GM19438 (cell line): ENCODE measurements around the gene GRK4.
"Not testable (repeated sequence)": the region's sequence is repeated elsewhere in the genome, so short reads cannot be mapped to it uniquely, and the experiment has no call there.

Experiments used
- ATAC-seq: cut with Tn5 transposase; IDR thresholded peaks from one replicate; pipeline ENCODE4 v1.9.1; 2021; ENCODE audit warnings: low read depth; ENCODE audit not compliant: unreplicated experiment

Gene GRK4

DNA sequence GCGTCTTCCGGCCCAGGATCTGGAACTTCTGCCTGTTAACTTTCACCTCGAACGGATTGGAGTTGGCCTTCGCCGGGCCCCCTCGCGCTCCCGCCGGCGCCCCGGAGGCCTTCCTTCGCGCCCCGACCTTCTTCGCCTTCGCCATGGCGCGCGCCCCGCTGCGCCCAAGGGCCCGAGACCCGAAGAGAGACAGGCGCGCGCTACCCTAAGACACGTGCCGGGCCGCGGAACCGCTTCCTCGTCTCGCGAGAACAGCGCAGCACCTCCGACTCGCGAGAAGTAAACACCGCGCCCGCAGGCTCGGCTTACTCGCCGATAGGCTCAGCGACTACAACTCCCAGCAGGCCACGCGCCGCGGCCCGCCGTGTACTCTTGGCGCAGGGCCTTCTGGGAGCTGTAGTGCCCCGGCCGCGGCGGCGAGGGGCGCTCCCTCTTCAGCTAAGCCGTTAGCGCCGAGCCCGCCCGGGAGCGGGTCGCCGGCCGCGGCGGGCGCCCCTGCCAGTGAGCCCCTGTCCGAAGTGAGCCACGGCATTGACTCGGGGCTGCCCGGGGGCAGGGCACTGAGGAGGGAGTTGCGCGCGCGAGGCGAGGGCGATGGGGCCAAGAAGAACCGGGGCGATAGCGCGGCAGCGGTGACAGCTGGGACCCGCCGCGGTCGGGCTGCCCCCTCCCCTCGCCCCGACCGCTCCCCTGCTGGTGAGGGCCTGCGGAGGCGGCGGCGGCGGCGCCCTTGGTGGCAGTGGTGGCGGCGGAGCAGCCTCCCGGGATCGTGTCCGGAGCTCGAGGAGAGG lies at the start of gene GRK4, which contains the start of gene NOP14:
Gene GRK4 (plus strand): TSS at position 397 of the 791 bp plus-strand sequence. CDS start 500 bp downstream, outside the sequence.
Gene NOP14 (minus strand): TSS at position 232 of the 791 bp plus-strand sequence. CDS start 87 bp downstream, at position 145.
- peak; percentile 85 for ATAC-seq

DNA sequence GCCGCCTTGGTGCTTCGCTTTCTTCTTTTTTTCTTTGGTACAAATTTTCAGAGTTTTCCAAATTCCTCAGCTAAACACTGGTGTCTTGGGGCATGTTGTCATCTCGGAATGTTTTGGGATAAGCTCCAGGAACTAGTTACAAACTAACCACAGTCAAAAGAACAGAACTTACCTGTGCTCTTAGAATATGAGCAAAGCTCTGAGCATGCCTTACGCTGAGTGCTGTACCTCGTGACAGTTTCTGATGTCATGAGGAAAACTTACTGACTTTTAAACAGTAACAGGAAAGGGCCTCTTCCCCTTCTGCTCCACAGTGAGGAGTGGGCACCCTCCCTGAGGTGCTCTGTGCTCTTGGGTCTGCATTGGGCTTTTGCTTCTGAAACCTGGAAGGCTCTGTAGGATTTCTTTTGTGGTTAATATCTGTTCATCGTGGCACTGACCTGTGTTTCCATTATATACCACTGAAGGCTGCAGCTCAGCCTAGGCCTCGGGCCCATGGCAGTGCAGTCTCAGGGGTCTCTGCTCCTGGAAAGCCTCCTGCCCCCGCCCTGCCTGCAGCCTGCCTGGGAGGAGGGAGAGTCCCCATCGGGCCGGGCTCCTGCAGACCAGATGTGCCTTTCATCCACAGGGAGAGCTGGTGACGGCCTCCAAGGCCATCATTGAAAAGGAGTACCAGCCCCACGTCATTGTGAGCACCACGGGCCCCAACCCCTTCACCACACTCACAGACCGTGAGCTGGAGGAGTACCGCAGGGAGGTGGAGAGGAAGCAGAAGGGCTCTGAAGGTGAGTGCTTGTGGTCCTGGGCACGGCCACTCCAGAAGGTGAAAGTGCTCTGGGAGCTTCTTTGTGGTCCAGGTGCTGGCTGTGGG lies 48.9 kb upstream of the GRK4 start:
- ATAC-seq = no peak

DNA sequence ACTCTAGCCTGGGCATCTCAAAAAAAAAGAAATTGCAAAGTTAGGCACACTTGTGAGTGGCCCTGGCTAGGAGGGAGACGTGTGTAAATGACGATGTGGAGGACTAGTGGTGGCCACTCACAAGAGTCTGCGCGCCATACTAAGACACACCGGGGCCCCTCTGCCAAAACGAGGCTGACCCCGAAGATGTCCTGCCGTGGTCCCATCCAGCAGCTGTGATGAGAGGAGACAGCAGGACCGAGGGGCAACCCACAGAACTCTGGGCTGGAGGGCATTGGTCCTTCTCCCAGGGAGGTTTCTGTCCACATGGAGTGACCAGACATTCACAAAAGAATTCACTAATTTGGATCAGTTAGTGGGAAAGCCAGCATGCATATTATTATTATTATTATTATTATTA lies 47.6 kb upstream of the GRK4 start:
- no peak for ATAC-seq

DNA sequence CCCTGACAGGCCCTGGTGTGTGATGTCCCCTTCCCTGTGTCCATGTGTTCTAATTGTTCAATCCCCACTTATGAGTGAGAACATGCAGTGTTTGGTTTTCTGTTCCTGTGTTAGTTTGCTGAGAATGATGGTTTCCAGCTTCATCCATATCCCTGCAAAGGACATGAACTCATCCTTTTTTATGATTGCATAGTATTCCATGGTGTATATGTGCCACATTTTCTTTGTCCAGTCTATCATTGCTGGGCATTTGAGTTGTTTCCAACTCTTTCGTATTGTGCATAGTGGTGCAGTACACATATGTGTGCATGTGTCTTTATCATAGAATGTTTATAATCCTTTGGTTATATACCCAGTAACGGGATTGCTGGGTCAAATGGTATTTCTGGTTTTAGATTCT lies 46.7 kb upstream of the GRK4 start:
- not testable (repeated sequence) for ATAC-seq

DNA sequence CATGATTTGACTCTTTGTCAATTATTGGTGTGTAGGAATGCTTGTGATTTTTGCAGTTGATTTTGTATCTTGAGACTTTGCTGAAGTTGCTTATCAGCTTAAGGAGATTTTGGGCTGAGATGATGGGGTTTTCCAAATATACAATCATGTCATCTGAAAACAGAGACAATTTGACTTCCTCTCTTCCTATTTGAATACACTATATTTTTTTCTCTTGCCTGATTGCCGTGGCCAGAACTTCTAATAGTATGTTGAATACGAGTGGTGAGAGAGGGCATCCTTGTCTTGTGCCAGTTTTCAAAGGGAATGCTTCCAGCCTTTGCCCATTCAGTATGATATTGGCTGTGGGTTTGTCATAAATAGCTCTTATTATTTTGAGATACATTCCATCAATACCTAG lies 45.1 kb upstream of the GRK4 start:
- not testable (repeated sequence) for ATAC-seq

DNA sequence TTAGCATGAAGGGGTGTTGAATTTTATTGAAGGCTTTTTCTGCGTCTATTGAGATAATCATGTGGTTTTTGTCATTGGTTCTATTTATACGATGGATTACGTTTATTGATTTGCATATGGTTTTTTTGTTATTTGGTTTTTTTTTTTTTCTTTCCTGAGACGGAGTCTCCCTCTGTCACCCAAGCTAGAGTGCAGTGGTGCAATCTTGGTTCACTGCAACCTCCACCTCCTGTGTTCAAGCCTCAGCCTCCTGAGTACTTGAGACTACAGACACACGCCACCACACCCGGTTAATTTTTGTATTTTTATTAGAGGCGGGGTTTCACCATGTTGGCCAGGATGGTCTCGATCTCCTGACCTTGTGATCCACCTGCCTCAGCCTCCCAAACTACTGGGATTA lies 44.7 kb upstream of the GRK4 start:
- ATAC-seq = not testable (repeated sequence)

DNA sequence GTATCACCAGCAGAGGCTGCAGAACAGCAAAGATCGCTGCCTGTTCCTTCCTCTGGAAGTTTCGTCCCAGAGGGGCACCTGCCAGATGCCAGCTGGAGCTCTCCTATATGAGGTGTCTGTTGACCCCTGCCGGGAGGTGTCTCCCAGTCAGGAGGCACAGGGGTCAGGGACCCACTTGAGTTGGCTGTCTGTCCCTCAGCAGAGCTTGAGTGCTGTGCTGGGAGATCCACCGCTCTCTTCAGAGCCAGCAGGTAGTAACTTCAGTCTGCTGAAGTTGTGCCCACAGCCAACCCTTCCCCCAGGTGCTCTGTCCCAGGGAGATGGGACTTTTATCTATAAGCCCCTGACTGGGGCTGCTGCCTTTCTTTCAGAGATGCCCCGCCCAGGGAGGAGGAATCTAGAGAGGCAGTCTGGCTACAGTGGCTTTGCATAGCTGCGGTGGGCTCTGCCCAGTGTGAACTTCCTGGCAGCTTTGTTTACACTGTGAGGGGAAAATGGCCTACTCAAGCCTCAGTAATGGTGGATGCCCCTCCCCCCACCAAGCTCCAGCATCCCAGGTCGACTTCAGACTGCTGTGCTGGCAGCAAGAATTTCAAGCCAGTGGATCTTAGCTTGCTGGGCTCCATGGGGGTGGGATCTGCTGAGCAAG lies 40.8 kb upstream of the GRK4 start:
- not testable (repeated sequence) for ATAC-seq

DNA sequence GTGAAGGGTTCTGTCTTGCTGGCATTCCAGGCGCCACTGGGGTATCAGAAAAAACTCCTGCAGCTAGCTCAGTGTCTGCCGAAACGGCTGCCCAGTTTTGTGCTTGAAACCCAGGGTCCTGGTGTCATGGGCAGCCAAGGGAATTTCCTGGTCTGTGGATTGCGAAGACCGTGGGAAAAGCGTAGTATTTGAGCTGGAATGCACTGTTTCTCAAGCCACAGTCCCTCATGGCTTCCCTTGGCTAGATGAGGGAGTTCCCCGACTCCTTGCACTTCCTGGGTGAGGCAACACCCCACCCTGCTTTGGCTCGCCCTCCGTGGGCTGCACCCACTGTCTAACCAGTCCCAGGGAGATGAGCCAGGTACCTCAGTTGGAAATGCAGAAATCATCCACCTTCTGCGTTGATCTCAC lies 40.2 kb upstream of the GRK4 start:
- no peak for ATAC-seq

DNA sequence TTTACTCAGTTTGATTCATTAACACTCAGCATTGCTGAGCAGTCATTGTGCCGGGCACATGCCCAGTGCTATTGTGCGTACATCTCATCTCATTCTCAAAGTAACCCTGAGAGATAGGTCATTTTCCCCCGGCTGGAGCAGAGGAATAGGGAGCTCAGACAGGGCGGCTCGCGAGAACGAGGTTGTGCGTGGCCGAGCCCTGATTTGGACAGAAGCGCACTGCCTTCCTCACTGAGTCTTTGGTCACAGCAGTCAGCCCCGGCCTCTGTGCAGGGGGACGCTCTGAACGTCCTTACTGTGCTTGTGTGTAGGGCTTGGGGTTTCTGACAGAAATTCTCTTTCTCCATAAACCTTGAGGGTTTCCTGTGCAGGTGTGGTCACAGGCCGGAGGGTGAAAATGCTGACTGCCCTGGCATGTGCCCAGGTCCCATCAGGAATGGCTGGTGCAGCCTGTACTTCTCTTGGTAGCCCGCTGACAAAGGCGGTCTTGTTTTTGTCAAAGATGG lies 39.6 kb upstream of the GRK4 start:
- no peak for ATAC-seq

DNA sequence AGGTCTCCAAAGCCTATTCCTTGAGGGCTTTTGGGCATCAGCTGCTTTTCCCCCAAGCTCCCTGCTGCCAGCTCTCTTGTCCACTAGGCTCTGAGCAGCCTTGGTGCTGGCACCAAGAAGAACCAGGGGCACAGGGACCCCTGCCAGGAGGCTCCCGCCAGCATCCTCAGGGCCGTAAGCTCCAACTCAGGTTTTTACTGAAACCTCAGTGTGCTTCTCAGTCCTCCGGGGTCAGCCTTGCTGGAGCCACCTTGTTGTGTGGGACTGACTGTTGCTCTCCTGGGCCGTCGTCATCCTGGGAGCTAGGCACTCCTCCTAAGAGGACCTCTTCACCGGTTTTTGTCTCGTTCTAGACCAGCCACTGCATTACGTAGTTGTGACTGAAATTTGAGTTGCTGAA lies 39.1 kb upstream of the GRK4 start:
- ATAC-seq = no peak

DNA sequence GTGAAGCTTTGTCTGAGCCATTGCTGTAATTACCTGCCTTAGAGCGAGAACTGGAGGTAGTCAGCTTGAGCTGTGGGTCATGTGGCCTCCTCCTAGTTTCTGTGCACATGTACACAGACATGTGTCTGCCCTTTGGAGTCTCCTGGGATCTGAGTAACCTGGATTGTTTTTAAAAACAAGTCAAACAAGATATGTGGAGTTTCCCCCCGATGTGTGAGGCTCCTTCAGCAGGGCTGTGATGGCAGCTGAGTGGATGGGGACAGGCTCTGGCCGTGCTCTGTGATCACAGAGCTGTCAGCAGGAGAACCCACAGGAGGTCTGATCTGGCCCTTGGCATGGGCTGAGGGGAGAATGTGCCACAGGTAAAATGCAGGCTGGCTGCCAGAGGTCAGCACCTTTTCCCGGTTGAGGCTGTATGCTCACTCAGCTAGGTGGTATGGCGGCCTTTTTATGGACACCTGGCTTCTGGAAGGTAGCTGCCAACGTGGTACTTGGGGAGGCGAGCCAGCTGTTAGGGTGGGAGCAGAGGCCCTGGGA lies 38.5 kb upstream of the GRK4 start:
- ATAC-seq = no peak

DNA sequence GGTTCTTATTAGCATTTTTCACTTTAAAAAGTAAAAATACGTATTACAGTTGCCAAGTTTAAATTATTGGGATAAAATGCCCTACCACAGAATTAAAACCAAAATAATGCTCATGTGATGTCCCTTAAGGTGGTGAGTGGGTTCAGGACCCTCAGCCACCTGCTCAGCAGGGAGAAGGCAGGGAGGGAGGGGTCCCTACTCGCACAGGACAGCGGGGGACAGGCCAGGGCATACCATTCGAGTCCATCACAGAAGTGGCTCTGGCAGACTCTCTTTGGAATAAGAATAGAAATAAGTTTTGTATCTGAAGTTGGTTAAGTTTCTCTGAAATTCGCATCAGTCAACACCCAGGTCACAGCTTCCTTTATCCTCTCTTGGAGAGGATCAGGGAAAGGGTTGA lies 37.9 kb upstream of the GRK4 start:
- ATAC-seq = no peak

DNA sequence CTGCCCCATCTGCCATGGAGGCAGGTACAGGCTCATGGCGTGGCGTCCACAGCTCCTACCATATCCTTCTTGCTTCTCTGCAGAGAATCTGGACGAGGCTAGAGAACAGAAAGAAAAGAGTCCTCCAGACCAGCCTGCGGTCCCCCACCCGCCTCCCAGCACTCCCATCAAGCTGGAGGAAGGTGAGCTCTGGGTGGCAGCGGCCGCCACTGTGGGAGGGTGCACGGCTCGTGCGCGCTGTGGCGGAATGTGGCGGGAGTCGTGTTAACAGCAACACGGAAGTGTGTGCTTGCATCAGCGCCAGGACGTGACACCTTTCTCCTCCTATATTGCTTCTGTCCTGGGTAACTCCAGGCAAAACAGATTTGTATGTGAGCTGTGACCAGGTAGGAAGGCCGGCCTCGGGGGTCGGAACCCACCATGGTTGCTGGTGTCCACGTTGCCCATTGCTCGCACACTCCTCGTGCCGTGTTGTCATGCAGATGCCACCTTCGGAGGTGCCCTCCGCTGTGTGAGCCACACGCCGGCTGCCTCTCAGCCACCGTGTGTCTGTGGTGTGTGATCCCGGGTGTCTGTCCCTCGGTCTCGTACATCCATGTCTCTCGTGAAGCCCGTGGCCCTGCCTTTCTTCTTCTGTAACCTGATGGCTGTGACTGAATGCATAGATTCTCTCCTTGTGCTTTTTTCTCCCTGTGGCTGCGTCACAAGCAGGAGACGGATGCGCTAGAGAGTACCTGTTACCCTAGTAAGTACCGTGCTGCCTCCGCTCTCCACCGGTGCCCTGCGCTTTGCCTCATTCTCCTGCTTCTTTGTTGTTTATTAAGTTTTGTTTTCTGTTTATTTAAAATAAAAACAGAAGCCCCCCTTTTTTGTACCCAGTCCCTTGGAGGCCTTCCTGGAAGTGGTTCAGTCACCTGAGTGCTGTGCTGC lies 37.2 kb upstream of the GRK4 start:
- ATAC-seq = no peak

DNA sequence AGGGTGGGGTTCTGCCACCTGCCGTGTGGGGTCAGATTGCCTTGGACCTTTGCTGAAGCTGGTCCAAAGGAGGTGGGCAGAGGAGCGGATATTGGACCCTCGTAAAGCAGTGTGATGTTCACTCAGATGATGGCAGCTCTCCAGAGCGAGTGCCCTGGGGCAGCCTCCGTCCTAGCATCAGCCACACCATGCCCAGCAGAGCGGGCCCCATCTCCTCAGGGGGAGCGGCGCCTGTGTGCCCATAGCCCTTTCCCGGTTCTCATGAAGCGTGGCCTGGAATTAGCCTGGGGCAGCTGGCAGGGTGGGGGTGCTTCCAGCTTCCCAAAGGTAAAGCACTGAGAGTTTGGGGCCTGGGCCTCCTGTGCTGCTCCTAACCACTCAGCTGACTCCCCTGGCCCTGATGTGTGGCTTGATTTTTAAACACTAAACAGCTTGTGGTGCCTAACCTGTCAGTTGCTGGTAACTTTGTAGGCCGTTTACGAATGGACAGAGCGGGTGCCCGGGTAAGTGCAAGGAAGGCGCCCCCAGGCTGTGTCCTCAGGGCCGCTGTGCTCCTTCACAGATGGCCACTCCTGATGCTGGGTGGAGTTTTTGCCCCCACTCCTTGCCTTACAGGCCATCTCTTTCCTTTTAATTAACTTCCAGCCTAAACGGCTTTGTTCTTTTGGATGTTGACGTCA lies 36.2 kb upstream of the GRK4 start:
- ATAC-seq = no peak

DNA sequence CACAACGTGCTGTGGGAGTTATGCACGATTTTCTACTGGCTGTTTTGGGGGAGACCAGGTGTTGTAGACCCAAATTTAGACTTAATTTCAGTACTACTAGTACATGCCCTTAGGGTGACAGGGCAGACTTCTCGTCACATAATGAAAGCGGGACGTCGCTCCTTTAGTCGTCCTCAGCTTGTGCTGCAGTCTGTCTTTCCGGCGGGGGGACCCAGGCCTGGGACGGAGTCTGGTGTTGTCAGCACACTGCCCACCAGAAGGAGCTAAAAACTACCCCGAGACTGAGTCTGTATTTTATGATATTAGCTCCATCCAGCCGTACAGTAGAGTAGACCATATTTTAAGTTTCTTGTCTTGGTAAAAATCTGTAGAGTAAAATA lies 35.7 kb upstream of the GRK4 start:
- no peak for ATAC-seq

DNA sequence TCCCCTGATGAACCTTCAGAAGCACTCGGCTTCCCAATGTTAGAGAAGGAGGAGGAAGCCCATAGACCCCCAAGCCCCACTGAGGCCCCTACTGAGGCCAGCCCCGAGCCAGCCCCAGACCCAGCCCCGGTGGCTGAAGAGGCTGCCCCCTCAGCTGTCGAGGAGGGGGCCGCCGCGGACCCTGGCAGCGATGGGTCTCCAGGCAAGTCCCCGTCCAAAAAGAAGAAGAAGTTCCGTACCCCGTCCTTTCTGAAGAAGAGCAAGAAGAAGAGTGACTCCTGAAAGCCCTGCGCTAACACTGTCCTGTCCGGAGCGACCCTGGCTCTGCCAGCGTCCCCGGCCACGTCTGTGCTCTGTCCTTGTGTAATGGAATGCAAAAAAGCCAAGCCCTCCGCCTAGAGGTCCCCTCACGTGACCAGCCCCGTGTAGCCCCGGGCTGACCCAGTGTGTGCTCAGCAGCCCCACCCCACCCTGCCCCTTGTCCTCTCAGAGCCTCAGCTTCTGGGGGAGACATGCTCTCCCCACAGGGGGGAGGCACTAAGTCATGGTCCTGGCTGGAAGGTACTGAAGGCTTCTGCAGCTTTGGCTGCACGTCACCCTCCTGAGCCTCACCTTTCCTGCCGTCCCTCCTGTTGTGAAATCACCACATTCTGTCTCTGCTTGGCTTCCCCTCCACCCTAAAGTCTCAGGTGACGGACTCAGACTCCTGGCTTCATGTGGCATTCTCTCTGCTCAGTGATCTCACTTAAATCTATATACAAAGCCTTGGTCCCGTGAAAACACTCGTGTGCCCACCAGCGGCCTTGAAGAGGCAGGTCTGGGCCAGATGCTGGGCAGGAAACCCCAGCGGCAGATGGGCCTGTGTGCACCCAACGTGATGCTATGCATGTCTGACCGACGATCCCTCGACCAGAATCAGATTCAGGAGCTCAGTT lies 34.9 kb upstream of the GRK4 start:
- ATAC-seq = no peak

DNA sequence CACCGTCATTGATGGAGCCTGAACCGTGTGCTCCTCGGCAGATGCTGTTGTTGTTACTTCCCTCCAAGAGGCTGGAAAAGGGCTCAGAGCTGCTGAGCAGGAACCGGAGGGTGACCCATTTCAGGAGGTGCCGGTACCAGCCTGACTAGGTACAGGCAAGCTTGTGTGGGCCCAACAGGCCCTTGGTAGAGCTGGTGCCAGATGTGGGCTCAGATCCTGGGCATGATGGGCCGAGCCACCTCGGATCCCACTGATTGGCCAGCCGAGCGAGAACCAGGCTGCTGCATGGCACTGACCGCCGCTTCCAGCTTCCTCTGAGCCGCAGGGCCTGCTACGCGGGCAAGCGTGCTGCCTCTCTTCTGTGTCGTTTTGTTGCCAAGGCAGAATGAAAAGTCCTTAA lies 33.9 kb upstream of the GRK4 start:
- ATAC-seq = no peak
